Measurements from ENCODE around the gene TTYH2.

The TTYH2 gene

GRCh38 chr17:74194682-74195081 lies 18.7 kb upstream of the TTYH2 start:
- DNase-seq, result no peak

- DNase-seq, result no peak
Observed at GRCh38 chr17:74196541-74197317, 16.6 kb upstream of the TTYH2 start.

- no peak for DNase-seq
Observed at GRCh38 chr17:74197801-74198200, 15.6 kb upstream of the TTYH2 start.

GRCh38 chr17:74198694-74199093 lies 14.7 kb upstream of the TTYH2 start:
- no peak for DNase-seq

- peak in 43 of 51 donors; percentile 10 to 75 (median 45) for DNase-seq
Observed at GRCh38 chr17:74199306-74200092, 13.9 kb upstream of the TTYH2 start.

GRCh38 chr17:74200112-74200511 lies 13.3 kb upstream of the TTYH2 start:
- DNase-seq, result no peak

GRCh38 chr17:74201250-74201649 lies 12.1 kb upstream of the TTYH2 start:
- peak in 2 of 51 donors; percentile 12 to 19 for DNase-seq

GRCh38 chr17:74201948-74202347 lies 11.4 kb upstream of the TTYH2 start:
- DNase-seq, result no peak

GRCh38 chr17:74202938-74203337 lies 10.4 kb upstream of the TTYH2 start:
- peak in 2 of 51 donors; percentile 25 to 40 for DNase-seq

GRCh38 chr17:74203439-74204240 lies 9.7 kb upstream of the TTYH2 start, which contains the start of gene RPL38:
RPL38 (plus strand) TSS chr17:74203678; CDS start chr17:74203956, 278 bp downstream.
- peak; percentile 78 to 100 (median 93) for DNase-seq

- DNase-seq, result no peak
Observed at GRCh38 chr17:74204474-74204873, 8.9 kb upstream of the TTYH2 start.

GRCh38 chr17:74205274-74205673 lies 8.1 kb upstream of the TTYH2 start:
- no peak for DNase-seq

GRCh38 chr17:74206332-74206818 lies 7.0 kb upstream of the TTYH2 start:
- peak in 4 of 51 donors; percentile 16 to 44 (median 22) for DNase-seq

- peak in 50 of 51 donors; percentile 21 to 91 (median 64) for DNase-seq
Observed at GRCh38 chr17:74210191-74211140, 2.9 kb upstream of the TTYH2 start.

- peak in 8 of 51 donors; percentile 23 to 74 (median 52) for DNase-seq
Observed at GRCh38 chr17:74211141-74211911, 2.0 kb upstream of the TTYH2 start.

GRCh38 chr17:74211912-74212208 lies 1.5 kb upstream of the TTYH2 start:
- peak in 5 of 51 donors; percentile 39 to 74 (median 54) for DNase-seq

GRCh38 chr17:74212209-74212912 lies 1.0 kb upstream of the TTYH2 start:
- DNase-seq, result peak in 15 of 51 donors; percentile 27 to 63 (median 46)

GRCh38 chr17:74213861-74214391 lies 555 bp downstream of the TTYH2 start:
- peak in 30 of 51 donors; percentile 12 to 72 (median 46) for DNase-seq

Data from hypothalamus (tissue), 51 donors.